ENCODE data around the gene BAZ1A.
A peak's percentile ranks its signal among the peaks of the same experiment; 100 is the strongest.

Gene BAZ1A

DNA sequence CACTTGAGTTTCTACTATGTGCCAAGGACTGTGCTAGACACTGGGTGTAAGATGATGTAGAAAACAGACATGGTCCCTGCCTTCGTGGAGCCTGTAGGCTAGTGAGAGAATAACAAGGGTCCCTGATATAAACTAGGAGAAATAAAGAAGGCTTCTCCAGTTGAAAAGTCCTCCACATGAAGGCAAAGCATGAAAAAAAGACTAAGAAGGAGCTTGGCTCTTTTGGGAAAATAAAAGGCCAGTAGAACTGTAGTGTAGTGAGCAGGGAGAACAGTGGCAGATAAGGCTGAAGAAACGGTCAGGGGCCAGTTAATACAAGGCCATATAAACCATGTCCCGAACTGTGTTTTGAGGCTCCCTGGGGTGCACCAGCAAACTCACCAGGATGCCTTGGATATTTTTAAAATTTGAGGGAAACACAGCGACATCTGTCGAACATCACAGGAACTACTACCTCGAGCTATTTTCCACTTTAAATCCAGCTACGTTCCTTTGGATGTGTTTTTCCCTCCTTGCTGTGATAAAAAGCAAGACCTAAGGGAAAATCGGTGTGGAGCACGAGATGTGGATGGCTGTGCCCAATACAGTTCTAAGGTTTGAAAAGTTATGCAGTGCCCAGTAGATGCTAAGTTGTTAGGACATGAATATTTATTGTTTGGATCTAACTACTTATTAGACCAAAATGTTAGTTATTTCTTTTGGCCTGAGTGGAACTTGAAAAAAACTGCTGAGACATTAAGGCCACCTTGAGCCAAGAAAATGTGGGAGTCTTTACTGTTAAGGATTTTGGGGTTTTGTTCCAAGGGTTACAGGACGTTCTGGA, 152.2 kb downstream of the BAZ1A start:
- TF ChIP-seq, protein P1, sequence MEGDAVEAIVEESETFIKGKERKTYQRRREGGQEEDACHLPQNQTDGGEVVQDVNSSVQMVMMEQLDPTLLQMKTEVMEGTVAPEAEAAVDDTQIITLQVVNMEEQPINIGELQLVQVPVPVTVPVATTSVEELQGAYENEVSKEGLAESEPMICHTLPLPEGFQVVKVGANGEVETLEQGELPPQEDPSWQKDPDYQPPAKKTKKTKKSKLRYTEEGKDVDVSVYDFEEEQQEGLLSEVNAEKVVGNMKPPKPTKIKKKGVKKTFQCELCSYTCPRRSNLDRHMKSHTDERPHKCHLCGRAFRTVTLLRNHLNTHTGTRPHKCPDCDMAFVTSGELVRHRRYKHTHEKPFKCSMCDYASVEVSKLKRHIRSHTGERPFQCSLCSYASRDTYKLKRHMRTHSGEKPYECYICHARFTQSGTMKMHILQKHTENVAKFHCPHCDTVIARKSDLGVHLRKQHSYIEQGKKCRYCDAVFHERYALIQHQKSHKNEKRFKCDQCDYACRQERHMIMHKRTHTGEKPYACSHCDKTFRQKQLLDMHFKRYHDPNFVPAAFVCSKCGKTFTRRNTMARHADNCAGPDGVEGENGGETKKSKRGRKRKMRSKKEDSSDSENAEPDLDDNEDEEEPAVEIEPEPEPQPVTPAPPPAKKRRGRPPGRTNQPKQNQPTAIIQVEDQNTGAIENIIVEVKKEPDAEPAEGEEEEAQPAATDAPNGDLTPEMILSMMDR (IDR thresholded peaks at IDR 0.05) = peak; percentile 76

DNA sequence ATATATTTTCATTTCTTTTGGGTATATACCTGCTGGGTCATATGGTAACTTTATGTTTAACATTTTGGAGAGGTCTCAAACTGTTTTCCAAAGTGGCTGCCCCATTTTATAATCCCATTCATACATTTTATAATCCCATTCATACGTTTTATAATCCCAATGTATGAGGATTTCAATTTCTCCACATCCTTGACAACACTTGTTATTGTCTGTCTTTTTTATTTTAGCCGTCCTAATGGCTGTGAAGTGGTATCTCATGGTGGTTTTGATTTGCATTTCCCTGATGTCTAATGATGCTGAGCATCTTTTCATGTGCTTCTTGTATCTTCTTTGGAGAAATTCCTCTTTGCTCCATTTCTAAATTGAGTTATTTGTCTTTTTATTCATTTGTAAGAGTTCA, 154.0 kb downstream of the BAZ1A start:
- TF ChIP-seq, protein P1 (IDR thresholded peaks at IDR 0.05) = no peak

GRCh38 chr14:34718750-34719304, 156.3 kb downstream of the BAZ1A start:
- TF ChIP-seq, protein P1 (IDR thresholded peaks at IDR 0.05) = no peak

DNA sequence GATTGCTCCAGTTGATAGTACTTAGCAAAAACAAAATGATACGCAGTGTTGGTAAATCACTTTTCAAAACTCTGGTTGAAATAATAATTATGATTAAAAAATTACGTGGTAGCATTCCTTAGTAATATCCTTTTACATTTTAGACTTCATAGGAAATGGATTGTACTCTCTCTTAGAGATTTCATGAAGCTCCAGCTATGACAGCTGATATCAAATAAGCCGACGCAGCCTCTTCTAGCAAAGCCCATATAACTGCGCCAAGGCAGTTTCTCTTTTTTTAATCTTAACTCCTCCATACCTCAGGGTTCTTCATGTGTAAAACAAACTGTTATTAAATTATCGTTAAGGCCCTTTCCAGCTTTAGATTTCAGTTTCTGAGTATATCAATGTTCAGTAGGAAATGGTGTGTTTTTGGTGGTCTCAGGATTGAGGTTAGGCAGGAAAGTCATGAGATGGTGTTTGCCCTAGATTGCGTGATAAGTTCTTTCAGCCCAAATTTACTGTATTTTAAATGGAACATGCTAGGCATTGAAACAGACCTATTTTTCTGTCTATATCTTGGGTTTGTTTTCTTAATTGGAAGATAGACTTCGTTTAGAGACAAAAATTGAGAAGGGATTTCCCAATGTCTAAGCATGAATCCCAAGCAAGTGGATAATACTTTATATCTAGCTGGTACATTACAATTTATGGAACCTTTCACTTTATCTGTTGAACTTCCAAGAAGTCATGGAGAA, 159.9 kb downstream of the BAZ1A start:
- TF ChIP-seq, protein P1 (IDR thresholded peaks at IDR 0.05) = no peak

DNA sequence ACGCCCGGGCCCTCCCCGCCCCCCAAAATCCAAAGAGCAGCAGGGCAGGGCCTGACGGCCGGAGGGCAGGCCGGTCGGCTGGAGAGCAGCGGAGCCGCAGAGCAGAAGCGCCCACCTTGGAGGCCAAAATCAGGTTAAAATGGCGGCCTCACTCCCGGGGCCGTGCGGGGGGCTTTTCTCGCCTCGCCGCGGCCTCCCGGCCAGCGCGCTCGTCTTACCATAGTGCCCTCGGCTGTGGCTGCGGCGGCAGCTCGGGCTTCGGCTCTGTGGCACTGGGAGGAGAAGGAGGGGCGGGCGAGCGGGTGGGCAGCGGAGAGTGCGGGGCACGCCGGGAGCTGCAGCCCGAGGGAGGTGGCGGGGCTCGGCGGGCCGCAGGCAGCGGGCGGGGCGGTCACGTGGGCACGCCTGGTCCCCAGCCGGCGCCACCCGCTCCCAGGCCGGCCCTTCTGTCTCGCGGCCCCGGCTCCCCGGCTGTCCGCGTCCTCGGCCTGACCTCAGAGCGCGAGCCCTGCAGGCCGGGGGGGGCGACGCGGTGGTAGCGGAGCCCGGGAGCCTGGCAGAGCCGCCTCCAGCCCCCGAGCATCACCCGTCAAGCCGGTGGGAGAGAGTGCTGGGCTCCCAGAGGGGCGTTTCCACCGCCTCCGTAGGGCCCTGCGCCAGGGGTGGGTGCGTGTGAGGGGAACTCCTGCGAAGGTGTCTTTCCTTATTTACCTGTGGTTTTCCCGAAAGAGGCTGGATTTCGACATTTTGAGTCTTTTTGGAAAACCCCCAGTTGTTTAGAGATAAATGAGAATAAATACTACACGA, 160.6 kb downstream of the BAZ1A start, which contains the start of gene CFL2:
Gene CFL2, minus strand, starts transcription at position 274 of the 807 bp plus-strand sequence. Its CDS starts 53 bp downstream, at position 221.
- TF ChIP-seq, protein P1 (IDR thresholded peaks at IDR 0.05) = no peak

DNA sequence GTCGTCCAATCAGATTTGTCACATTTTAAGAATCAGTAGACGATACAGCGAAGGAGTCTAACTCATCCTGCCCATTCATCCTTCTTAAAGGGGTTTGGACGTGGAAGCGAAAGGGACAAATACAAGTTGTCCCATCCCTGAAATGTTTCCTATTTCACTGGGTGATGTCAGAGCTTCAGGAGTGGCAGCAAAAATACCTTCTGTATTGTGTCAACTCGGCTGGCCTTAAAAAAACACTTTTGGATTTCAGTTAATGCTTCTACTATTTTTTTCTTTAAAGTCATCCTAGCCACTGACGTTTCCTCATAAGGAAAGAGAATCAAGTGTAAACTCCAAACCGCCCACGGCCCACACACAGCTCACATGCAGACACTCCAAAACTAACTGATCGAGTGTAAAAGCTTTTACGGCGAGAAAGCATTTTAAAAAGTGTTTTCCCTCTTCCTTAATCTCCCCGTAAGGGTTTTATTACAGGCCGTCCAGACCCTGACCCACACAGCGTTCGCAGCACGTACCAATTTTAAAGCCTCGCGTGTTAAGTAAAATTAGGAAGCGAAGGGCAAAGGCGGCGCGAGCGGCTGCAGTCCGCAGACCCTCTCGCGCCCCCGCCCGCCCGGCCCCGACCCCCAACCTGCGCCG, 161.4 kb downstream of the BAZ1A start:
- TF ChIP-seq, protein P1 (IDR thresholded peaks at IDR 0.05) = no peak

All from LNCAP (cell line).